HepG2 (cell line): ENCODE measurements around the gene TK1. TPM values are rescaled to one million over a fixed set of nuclear protein-coding genes. Genes with fewer than 3 reads are reported as not detected.
A peak's percentile ranks its signal among the peaks of the same experiment; 100 is the strongest.

Experiments
- ATAC-seq: fragments of 200-7000 bp; cut with Tn5 transposase; 3 replicates; pipeline ENCODE4 v1.9.1; 2020; ENCODE audit warnings: mild to moderate bottlenecking, moderate library complexity
- BruUV-seq: library from RNA; stranded (reverse); fragments of 400-500 nt; replicated peaks from 2 replicates; lab custom pipeline; 2021; lab: Mats Ljungman, UMichigan
- CTCF ChIA-PET: fragments of 300-600 bp; formaldehyde crosslinking; extraction: SDS; loops from one replicate; lab custom pipeline; 2021; ENCODE audit warnings: low total read pairs, inconsistent platforms, low intra/inter-chr PET ratio; lab: Yijun Ruan, JAX
- POLR2A ChIA-PET: fragments of 350-600 bp; sonication (Branson Sonifier 250); formaldehyde crosslinking; loops from one replicate; lab custom pipeline; 2020; ENCODE audit warnings: antibody characterized with exemption, inconsistent platforms; lab: Yijun Ruan, JAX
- DNase-seq: peaks from one replicate; pipeline ENCODE4 v3.0.0-alpha.2; 2015; ENCODE audit warnings: low spot score
- FAIRE-seq: peaks from 3 replicates; lab custom pipeline; 2011; peaks lifted over from hg19 to GRCh38; lab: Jason Lieb, UNC
- H2AFZ ChIP-seq: one replicate; pipeline ENCODE4 v1.6.1; 2011; ENCODE audit warnings: low read length, inconsistent platforms
- H3K27ac ChIP-seq: fragments of 300-600 bp; 3 replicates; pipeline ENCODE4 v1.8.0; 2011; ENCODE audit warnings: mixed run types, mild to moderate bottlenecking, mixed read lengths, low read length, inconsistent platforms; ENCODE audit not compliant: insufficient read depth; ENCODE audit errors: extremely low read length
- H3K27me3 ChIP-seq, 2 experiments: fragments of 200-600 bp in 1 of 2; 2 replicates in 1 of 2; 3 replicates in 1 of 2; pipeline versions ENCODE4 v1.6.0 to v1.8.0; 2011; ENCODE audit warnings: low read length in 2 of 2, mild to moderate bottlenecking in 2 of 2, moderate library complexity in 2 of 2, inconsistent platforms in 1 of 2; ENCODE audit not compliant: insufficient read depth in 2 of 2, control insufficient read depth in 1 of 2
- H3K36me3 ChIP-seq, 2 experiments: fragments of 200-600 bp in 1 of 2; replicated peaks in 1 of 2; 2 replicates in 1 of 2; 3 replicates in 1 of 2; pipeline versions ENCODE4 v1.5.1 to v1.8.0; 2011; ENCODE audit warnings: low read length in 2 of 2, inconsistent platforms in 1 of 2; ENCODE audit not compliant: insufficient read depth in 2 of 2, control insufficient read depth in 1 of 2
- H3K4me1 ChIP-seq: 2 replicates; pipeline ENCODE4 v1.5.1; 2012; ENCODE audit warnings: low read length, inconsistent platforms; ENCODE audit not compliant: insufficient read depth
- H3K4me2 ChIP-seq: 2 replicates; pipeline ENCODE4 v1.6.0; 2011; ENCODE audit warnings: low read depth, low read length, inconsistent platforms
- H3K4me3 ChIP-seq, 3 experiments: fragments of 200-600 bp in 1 of 3; sonication (generic), shearing (Covaris generic) in 1 of 3; replicated peaks in 1 of 3; 2 replicates each; pipeline ENCODE4 v1.5.1; 2011 to 2016; ENCODE audit warnings: low read length in 3 of 3, inconsistent platforms in 2 of 3, low read depth in 2 of 3, mild to moderate bottlenecking in 2 of 3, control low read depth in 1 of 3, mixed read lengths in 1 of 3; ENCODE audit not compliant: insufficient read depth in 1 of 3
- H3K79me2 ChIP-seq: one replicate; pipeline ENCODE4 v1.6.1; 2011; ENCODE audit warnings: low read length, inconsistent platforms; ENCODE audit not compliant: insufficient read depth
- H3K9ac ChIP-seq: 2 replicates; pipeline ENCODE4 v1.6.0; 2011; ENCODE audit warnings: mild to moderate bottlenecking, low read depth, low read length, inconsistent platforms; ENCODE audit not compliant: insufficient read depth
- H3K9me3 ChIP-seq: 2 replicates; pipeline ENCODE4 v1.5.1; 2012; ENCODE audit warnings: mild to moderate bottlenecking, low read length
- H4K20me1 ChIP-seq: 2 replicates; pipeline ENCODE4 v1.6.0; 2011; ENCODE audit warnings: inconsistent platforms, mild to moderate bottlenecking, low read length, moderate library complexity; ENCODE audit not compliant: insufficient read depth
- POLR2A ChIP-seq, 2 experiments: IDR thresholded peaks; 2 replicates each; pipeline ENCODE4 v1.6.1; 2011; ENCODE audit warnings: low read depth in 2 of 2, low read length in 2 of 2, mild to moderate bottlenecking in 1 of 2, moderate library complexity in 1 of 2; ENCODE audit not compliant: insufficient read depth in 1 of 2
- POLR2AphosphoS2 ChIP-seq: IDR thresholded peaks from 2 replicates; pipeline ENCODE4 v1.6.1; 2011; ENCODE audit warnings: low read depth, low read length, improper control_type of control experiment
- TRAFD1 ChIP-seq: sonication (generic); formaldehyde crosslinking; IDR thresholded peaks from 2 replicates; pipeline ENCODE4 v1.5.1; 2020; ENCODE audit warnings: missing genetic modification reagents, mild to moderate bottlenecking, borderline replicate concordance
- ZNF30 ChIP-seq: sonication (generic); formaldehyde crosslinking; IDR thresholded peaks from 2 replicates; pipeline ENCODE4 v1.5.0; 2020; ENCODE audit warnings: mild to moderate bottlenecking, missing genetic modification reagents
- ZNF468 ChIP-seq: sonication (generic); formaldehyde crosslinking; IDR thresholded peaks from 2 replicates; pipeline ENCODE4 v1.8.0; 2022; ENCODE audit warnings: mild to moderate bottlenecking, moderate library complexity, missing genetic modification reagents
- WGBS: methylation state at CpG from one replicate; pipeline ENCODE4 v1.1.6; 2017; ENCODE audit warnings: low lambda C conversion rate; 5-methylcytosine and 5-hydroxymethylcytosine counted together
- in situ Hi-C: cut with HindIII; loops from 2 replicates; pipeline ENCODE4 v1.10.0; 2017; ENCODE audit warnings: low pct_unique_long_range_greater_than_20kb; ENCODE audit not compliant: extremely low pct_ligation_motif_present
- intact Hi-C: fragments of 100-400 bp; cut with micrococcal nuclease; formaldehyde crosslinking; loops from one replicate; pipeline ENCODE4 v1.10.0; 2022; ENCODE audit not compliant: unreplicated experiment
- polyA plus RNA-seq, 8 experiments: library from polyadenylated mRNA; depleted of rRNA in 3 of 8; stranded (reverse) in 7 of 8; unstranded in 1 of 8; fragments of >200 nt; fragmentation: Illumina TruSeq in 4 of 8; extraction: Trizol in 4 of 8; gene quantifications; 2 replicates each; pipeline versions ENCODE4 v1.2.1 to v1.2.3, GENCODE V29; 2011 to 2016; ENCODE audit warnings: low read depth in 4 of 8, missing spikeins in 1 of 8, mixed read lengths in 1 of 8; ENCODE audit not compliant: insufficient read depth in 1 of 8
- total RNA-seq, 5 experiments: library from RNA; depleted of rRNA; stranded (reverse); fragments of >200 nt; fragmentation: Illumina TruSeq; extraction: Trizol; gene quantifications; 2 replicates each; pipeline ENCODE4 v1.2.3, GENCODE V29; 2016; ENCODE audit warnings: low read depth in 1 of 5

Gene TK1
- total and polyA plus RNA-seq, 2 of the 13 experiments (the other 11 are each of a cell fraction or from before 2014, with no cell fraction given), result 45.0 to 96.0 TPM

GRCh38 chr17:78173097-78173715 lies 13.6 kb downstream of the TK1 start:
- no peak overlapping the region for H3K4me2 ChIP-seq
- no TSS peak for BruUV-seq

More at GRCh38 chr17:78173097-78173715, 13.6 kb downstream of the TK1 start:
- FAIRE-seq (no peak), DNase-seq (no peak), ATAC-seq (no peak)
- WGBS, result 88% methylated on average over 11 of the region's 11 CpGs
- peaks cover 11 to 43% of the 10 kb centered on the region in 2 experiments for H3K36me3 ChIP-seq
- no peak overlapping the region for H2AFZ ChIP-seq
- H3K4me3 ChIP-seq, result no peak overlapping the region
- H3K9ac ChIP-seq, result no peak overlapping the region
- ChIA-PET POLR2A (interaction anchor here (0.8 kb wide), 1 partner anchor 15 kb away, joined by 4 read pairs; no protein-coding TSS in a partner anchor), CTCF (no interaction called here)
- in situ Hi-C loops, result no loop called here
- H3K4me1 ChIP-seq, result peaks cover 38% of the 10 kb centered on the region
- intact Hi-C loops, result no loop called here
- H3K27me3 ChIP-seq, result no peaks in the 10 kb centered on the region
- TF ChIP-seq ZNF468 (CRISPR knock-in tag) (no peak), POLR2AphosphoS2 (peak; percentile 46; the same call in 1 of the 2 replicates), POLR2A (IDR thresholded peaks at IDR 0.05; ENCODE audit: insufficient read depth in 1 of 2, low read depth in 2 of 2, low read length in 2 of 2) (peak in 1 of 2 experiments; percentile 22; a peak in 3 of 4 replicates), TRAFD1 (CRISPR knock-in tag) (no peak), ZNF30 (CRISPR knock-in tag) (0 out of 2 replicates have a peak, but pooled peaks have one; percentile 28)
- peaks cover 5% of the 10 kb centered on the region; the same call in 1 of the 2 replicates for H4K20me1 ChIP-seq
- no peak overlapping the region for H3K27ac ChIP-seq
- H3K79me2 ChIP-seq, result peaks cover 8% of the 10 kb centered on the region
- no peaks in the 10 kb centered on the region for H3K9me3 ChIP-seq
